ENCODE data around the gene PLXNA2.

The PLXNA2 gene

DNA sequence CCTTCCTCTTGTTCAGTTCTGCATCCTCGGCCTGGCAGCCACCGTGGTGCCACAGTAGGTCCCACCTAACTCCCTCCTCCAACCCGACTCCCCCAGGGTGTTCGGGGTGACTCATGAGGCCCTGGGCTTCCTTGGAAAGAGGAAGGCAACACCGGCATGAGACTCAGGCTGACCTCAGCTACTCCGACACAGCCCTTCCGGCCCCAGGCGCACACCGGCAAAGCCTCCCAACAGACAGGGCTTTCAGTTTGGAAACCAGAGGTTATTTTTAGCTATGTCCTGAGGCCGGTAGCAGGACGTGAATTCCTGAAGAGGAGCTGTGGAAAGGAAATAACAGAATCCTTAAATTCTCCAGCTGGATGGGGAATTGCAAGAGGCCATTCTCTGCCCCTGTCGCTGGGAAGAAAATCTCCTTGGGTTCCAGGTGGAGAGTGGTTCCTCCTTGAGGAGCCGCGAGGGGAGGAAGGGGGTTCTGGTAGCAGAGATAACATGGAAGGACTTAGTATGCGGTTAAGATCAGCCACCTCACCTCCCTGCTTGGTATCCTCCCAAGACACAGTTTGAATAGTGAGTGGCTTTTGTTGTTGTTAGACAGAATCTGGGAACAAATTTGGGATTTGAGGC is 24.4 kb downstream of the PLXNA2 start:
- DNase-seq, result peak; percentile 66

- no peak for DNase-seq
Measured at GRCh38 chr1:208219098-208219658, 25.0 kb downstream of the PLXNA2 start.

DNA sequence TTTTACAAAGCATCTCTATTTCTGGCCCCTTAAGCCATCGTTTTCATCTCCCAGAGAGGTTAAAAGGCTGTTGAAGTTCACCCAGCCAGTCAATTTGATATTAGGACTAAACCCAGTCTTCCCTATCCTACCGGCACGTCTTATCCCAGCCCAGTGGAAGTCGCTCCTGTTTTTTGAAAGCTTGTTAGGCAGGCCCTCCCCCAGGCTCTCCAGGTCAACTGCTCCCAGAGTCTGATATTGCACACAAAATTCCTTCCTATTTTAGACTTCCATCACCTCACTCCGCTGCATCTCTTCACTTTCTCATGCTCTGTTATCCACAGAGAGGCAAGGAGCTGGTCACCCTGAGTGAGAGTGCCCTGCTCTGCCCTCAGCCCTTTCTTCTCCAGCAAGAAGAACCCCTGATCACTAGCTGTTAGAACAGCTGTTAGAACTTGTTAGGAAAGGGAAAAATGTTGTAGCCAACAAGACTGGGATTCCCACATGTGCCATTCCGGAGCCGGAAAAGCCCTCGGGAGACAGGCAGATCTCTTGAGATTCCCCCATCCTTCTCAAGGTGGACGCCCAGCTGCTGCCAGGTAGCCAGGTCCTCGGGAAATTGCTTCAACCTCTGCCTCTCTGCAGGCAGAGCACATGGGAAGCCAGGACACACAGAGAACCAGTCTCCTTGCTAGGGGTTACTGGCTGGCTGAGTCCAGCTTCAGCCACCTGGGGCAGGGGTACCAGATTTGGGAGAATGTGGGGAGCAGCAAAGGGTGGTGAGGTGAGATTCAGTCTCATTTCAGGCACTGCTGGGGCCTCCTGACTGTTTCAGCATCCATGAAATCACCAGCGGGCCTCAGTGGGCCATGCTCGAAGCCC is 25.7 kb downstream of the PLXNA2 start:
- DNase-seq, result no peak

DNA sequence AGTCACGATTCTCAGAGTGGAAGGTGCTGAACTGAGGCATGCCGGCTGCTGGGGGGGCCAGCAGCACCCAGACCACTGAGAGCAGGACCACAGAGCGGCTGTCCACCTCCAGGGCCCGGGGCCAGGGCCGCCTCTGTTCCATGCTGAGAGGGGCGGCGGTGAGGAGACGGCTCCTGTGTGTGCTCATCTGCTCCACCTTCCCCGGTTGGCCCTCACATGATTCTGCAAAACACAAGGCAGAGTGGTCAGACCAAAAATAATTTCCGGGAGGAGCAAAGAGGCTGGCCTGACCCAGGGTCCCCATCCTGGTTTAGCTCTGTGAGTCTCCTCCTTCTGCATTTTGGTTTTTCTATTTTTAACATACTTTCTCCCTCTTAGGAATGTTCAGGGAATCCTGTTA is 26.4 kb downstream of the PLXNA2 start:
- DNase-seq, result no peak

- DNase-seq, result no peak
Measured at GRCh38 chr1:208216806-208217205, 27.4 kb downstream of the PLXNA2 start.

GRCh38 chr1:208216062-208216461 is 28.1 kb downstream of the PLXNA2 start:
- DNase-seq, result no peak

DNA sequence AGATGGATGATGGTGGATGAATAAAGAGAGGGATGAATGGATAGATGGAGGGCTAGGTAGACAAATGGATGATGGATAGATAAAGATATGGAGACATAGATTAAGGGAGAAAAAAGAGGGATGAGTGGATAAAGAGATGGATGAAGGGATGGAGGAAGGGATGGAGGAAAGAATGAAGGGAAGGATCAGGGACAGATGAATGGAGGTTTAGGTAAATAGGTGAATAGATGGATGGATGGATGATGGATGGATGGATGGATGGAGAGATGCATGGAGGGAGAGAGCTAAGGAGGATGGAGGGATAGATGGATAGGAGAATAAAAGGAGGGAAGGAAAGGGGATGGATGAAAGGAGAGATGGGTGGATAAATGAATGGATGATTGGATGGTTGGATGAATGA is 28.8 kb downstream of the PLXNA2 start:
- no peak for DNase-seq

GRCh38 chr1:208213786-208214185 is 30.4 kb downstream of the PLXNA2 start:
- no peak for DNase-seq

DNA sequence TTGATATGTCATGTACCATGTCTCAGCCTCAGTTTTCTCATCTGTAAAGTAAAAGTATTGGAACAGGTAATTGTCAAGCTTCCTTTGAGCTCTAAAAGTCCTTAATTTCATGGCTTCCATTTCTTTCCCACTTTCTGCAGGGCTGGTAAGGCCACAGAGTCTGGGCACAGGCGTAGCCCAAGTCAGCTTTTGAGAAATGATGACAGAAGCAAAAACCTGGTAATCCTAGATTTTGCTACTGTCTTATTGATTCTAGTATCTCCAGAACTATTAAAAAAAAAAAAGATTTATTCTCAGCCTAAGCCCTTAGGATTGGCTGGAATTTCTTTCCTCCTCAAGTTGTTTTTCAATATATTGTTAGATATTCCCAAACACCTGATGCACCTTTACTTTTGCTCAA is 31.3 kb downstream of the PLXNA2 start:
- DNase-seq, result no peak

DNA sequence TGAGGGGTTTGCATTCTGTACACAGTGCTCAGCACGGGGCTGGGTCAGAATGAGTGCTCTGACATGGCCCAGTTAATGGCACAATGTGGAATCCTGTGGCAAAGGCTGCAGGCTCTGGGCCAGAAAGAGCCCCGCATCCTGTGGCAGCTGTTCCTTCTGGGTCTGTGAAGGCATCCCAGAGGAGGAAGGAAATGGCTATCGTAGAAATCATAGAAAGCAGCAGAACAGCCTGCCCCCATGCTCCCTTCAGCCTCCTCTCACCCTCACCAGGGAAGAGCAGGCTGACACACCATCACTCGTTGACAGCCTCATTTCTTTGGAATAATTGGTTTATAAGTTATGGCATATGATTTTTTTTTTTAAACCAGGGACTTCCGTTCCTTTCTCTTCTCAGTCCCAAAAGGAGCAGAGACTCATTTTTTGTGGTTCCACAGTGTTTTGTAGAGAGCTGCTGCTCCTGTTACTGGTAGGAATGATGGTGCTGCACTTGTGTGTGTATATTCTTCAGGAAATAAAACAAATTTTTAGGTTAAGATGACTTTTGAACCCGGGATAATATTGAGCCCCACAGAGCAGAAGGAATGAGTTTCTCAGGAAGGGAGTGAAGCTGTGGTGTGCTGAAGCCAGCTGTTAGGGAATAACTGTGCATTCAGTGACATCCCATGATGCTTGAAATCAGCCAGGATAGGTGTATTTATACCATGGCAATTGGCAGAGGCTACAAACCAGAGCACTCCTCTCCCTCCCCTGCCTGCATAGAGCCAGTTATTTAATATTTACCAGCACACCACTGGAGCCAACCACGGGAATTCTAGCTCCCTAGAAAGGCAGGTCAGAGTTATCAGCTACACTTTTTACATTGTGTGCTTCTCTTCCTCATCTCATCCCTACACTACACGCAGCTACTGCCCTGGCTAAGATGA is 32.0 kb downstream of the PLXNA2 start:
- DNase-seq, result no peak

DNA sequence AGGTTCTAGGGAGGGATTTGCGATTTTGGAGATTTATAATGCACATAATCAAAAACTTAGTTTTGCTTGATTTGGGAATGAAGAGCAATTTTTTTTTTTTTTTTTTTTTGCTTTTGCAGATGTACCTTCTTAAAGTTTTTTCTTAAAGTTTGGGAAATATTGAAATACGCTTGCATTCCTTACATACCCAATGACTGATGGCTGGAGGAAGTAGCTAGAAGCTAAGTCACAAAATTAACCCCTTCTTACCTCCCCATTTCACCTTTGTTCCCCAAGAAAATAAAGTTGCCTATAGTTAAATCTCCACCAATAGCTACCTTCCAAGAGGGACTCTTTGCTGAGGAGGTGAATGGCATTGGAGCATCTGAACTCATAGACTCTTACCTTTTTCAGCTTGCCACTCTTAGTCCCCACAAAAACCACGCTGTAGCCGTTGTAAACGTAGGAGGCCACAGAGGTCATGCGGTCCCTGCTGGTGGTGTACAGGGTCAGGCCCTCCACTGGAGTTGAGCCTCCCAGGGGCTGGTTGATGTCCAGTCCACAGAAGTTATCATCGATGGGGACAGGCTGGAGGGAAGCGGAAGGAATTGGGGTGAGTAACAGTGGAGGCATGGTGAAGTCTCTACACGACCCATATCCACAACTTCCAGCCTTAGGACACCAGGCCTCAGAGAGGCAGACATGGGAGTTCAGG is 34.1 kb downstream of the PLXNA2 start:
- no peak for DNase-seq

DNA sequence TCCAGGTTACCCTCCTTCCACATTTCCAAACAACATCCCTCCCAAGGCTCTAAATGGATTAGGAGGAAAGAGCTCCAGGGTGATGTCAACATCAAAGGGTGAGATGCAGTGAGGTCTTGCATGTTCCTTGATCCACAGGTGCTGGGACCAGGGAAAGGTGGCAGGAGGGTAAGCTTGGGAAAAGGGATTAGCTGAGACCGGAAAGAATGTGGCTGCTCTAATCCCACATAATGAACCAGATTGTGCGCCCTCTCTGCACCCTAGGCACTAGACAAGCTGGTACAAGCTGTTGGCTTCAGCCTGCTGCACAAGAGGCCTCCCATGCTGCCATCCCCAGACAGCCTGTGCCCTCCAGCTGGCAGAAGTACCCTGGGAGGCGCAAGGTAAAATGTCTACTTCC is 34.9 kb downstream of the PLXNA2 start:
- no peak for DNase-seq

GRCh38 chr1:208208132-208208487 is 36.1 kb downstream of the PLXNA2 start:
- DNase-seq, result no peak

- no peak for DNase-seq
Measured at GRCh38 chr1:208207388-208208131, 36.6 kb downstream of the PLXNA2 start.

GRCh38 chr1:208206092-208206698 is 38.0 kb downstream of the PLXNA2 start:
- DNase-seq, result no peak

DNA sequence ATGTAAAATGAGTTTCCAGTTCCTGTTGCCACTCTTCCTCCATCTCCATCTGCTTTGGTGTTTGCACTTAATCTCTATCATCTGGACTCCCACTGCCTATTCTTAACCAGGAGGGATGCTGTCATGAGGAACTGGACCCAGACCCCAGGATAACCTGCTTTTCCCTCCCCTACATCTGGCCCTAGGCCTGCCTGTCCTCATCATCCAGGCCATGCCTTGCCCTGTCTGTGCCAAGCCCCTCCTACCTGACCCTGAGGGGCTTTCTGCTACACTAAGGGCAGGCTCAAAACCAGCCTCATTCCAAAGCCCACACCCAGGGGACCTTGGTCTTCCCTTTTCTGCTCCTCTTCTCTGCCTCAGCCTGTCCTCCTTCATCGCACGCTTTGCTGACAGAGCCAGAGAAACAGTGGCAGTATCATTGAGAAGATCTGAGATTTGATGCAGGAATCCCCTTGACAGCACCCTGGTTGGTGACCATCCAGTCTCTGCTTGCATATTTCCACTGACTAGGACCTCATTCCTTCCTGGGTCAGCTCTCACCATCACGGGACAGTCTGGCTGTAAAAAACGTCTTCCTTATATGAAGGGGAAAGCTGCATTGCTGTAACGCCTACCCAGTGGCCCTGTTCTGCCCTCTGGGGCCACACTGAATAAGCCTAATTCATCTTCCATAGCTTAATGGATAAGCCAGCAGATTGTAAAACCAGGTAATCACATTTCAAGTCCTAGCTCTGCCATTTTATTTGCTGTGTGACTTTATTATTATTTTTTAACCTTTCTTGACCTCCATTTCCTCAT is 38.8 kb downstream of the PLXNA2 start:
- no peak for DNase-seq

DNA sequence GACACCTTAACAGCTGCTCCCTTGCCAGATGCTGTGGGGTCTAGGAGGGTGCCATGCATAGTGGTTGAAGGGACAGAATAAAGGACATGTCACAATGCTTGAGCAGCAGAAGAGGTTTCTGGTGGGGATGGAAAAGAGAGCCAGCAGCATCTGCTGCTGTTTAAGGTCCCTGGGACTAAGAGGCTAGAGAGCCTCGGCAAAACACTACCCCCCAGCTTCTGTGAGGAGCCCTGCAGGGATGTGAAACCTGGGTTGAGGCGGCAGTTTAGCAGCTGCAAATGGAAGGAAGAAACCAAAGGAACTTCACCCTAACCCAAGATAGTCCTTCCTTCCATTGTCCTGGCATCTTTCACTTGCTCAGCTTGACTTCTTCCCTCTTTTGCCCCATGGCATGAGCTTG is 39.4 kb downstream of the PLXNA2 start:
- no peak for DNase-seq

- DNase-seq, result no peak
Measured at GRCh38 chr1:208203848-208204609, 40.2 kb downstream of the PLXNA2 start.

- DNase-seq, result peak; percentile 49
Measured at GRCh38 chr1:208203127-208203847, 40.9 kb downstream of the PLXNA2 start.

All from T1000 (cell line).